ENCODE results near the gene VARS2.
"Not testable (repeated sequence)": the region's sequence is repeated elsewhere in the genome, so short reads cannot be mapped to it uniquely, and the experiment has no call there.

Gene VARS2

GRCh38 chr6:30895343-30895742 is 18.7 kb upstream of the VARS2 start:
- in situ Hi-C loops (cut with HindIII; ENCODE audit: low pct_unique_long_range_greater_than_20kb, low sequenced_read_pairs): no loop called here
- TF ChIP-seq JUND (IDR thresholded peaks at IDR 0.05; ENCODE audit: low read depth): no peak

GRCh38 chr6:30896541-30896940 is 17.5 kb upstream of the VARS2 start:
- TF ChIP-seq JUND (IDR thresholded peaks at IDR 0.05; ENCODE audit: low read depth): no peak
- DNase-seq (ENCODE audit: low read depth in 1 of 2, low spot score in 1 of 2): no peak
- in situ Hi-C loops (cut with HindIII; ENCODE audit: low pct_unique_long_range_greater_than_20kb, low sequenced_read_pairs): no loop called here

More at GRCh38 chr6:30895343-30895742, 18.7 kb upstream of the VARS2 start:
- DNase-seq (ENCODE audit: low read depth in 1 of 2, low spot score in 1 of 2): no peak

- DNase-seq (ENCODE audit: low read depth in 1 of 2, low spot score in 1 of 2): no peak
- TF ChIP-seq JUND (IDR thresholded peaks at IDR 0.05; ENCODE audit: low read depth): no peak
- in situ Hi-C loops (cut with HindIII; ENCODE audit: low pct_unique_long_range_greater_than_20kb, low sequenced_read_pairs): no loop called here
Measured at GRCh38 chr6:30897882-30898281, 16.2 kb upstream of the VARS2 start.

GRCh38 chr6:30898750-30899360 is 15.2 kb upstream of the VARS2 start:
- TF ChIP-seq JUND (IDR thresholded peaks at IDR 0.05; ENCODE audit: low read depth): no peak
- in situ Hi-C loops (cut with HindIII; ENCODE audit: low pct_unique_long_range_greater_than_20kb, low sequenced_read_pairs): no loop called here
- no peak for DNase-seq (ENCODE audit: low read depth in 1 of 2, low spot score in 1 of 2)

GRCh38 chr6:30900863-30901417 is 13.1 kb upstream of the VARS2 start:
- DNase-seq (ENCODE audit: low read depth in 1 of 2, low spot score in 1 of 2): no peak
- in situ Hi-C loops (cut with HindIII; ENCODE audit: low pct_unique_long_range_greater_than_20kb, low sequenced_read_pairs): no loop called here
- TF ChIP-seq JUND (IDR thresholded peaks at IDR 0.05; ENCODE audit: low read depth): no peak

GRCh38 chr6:30901436-30901835 is 12.6 kb upstream of the VARS2 start:
- in situ Hi-C loops (cut with HindIII; ENCODE audit: low pct_unique_long_range_greater_than_20kb, low sequenced_read_pairs): no loop called here
- no peak for TF ChIP-seq JUND (IDR thresholded peaks at IDR 0.05; ENCODE audit: low read depth)
- no peak for DNase-seq (ENCODE audit: low read depth in 1 of 2, low spot score in 1 of 2)

- in situ Hi-C loops (cut with HindIII; ENCODE audit: low pct_unique_long_range_greater_than_20kb, low sequenced_read_pairs); DNase-seq (ENCODE audit: low read depth in 1 of 2, low spot score in 1 of 2): not testable (repeated sequence)
Measured at GRCh38 chr6:30902196-30902595, 11.8 kb upstream of the VARS2 start.

- TF ChIP-seq JUND (IDR thresholded peaks at IDR 0.05; ENCODE audit: low read depth): no peak
- DNase-seq (ENCODE audit: low read depth in 1 of 2, low spot score in 1 of 2): no peak
- in situ Hi-C loops (cut with HindIII; ENCODE audit: low pct_unique_long_range_greater_than_20kb, low sequenced_read_pairs): no loop called here
Measured at GRCh38 chr6:30902709-30903108, 11.3 kb upstream of the VARS2 start.

GRCh38 chr6:30903236-30903635 is 10.8 kb upstream of the VARS2 start:
- no peak for DNase-seq (ENCODE audit: low read depth in 1 of 2, low spot score in 1 of 2)
- in situ Hi-C loops (cut with HindIII; ENCODE audit: low pct_unique_long_range_greater_than_20kb, low sequenced_read_pairs): no loop called here
- TF ChIP-seq JUND (IDR thresholded peaks at IDR 0.05; ENCODE audit: low read depth): no peak

GRCh38 chr6:30907290-30907757 is 6.7 kb upstream of the VARS2 start:
- DNase-seq (ENCODE audit: low read depth in 1 of 2, low spot score in 1 of 2); in situ Hi-C loops (cut with HindIII; ENCODE audit: low pct_unique_long_range_greater_than_20kb, low sequenced_read_pairs): not testable (repeated sequence)

GRCh38 chr6:30907758-30908591 is 6.1 kb upstream of the VARS2 start, which contains the start of gene GTF2H4:
Gene GTF2H4 (plus strand): TSS chr6:30908207.
- in situ Hi-C loops (cut with HindIII; ENCODE audit: low pct_unique_long_range_greater_than_20kb, low sequenced_read_pairs): no loop called here
- peak; percentile 87 to 100 for DNase-seq (ENCODE audit: low read depth in 1 of 2, low spot score in 1 of 2)
- no peak for TF ChIP-seq JUND (IDR thresholded peaks at IDR 0.05; ENCODE audit: low read depth)

GRCh38 chr6:30908700-30909099 is 5.3 kb upstream of the VARS2 start:
- TF ChIP-seq JUND (IDR thresholded peaks at IDR 0.05; ENCODE audit: low read depth): no peak
- in situ Hi-C loops (cut with HindIII; ENCODE audit: low pct_unique_long_range_greater_than_20kb, low sequenced_read_pairs): no loop called here
- DNase-seq (ENCODE audit: low read depth in 1 of 2, low spot score in 1 of 2): no peak

- DNase-seq (ENCODE audit: low read depth in 1 of 2, low spot score in 1 of 2); in situ Hi-C loops (cut with HindIII; ENCODE audit: low pct_unique_long_range_greater_than_20kb, low sequenced_read_pairs): not testable (repeated sequence)
Measured at GRCh38 chr6:30910473-30910872, 3.6 kb upstream of the VARS2 start.

Data from T47D (cell line).